Vagina (tissue), 2 donors: ENCODE results near the gene MORF4L2.

Experiments used
- POLR2A ChIP-seq, 2 donors: fragments of 450-650 bp; IDR thresholded peaks; one replicate each; pipeline ENCODE4 v1.6.1; 2017; ENCODE audit warnings: antibody characterized with exemption in 2 of 2, mild to moderate bottlenecking in 2 of 2, moderate library complexity in 2 of 2
- POLR2AphosphoS5 ChIP-seq, 2 donors: sonication (generic); formaldehyde crosslinking; IDR thresholded peaks; one replicate each; pipeline ENCODE4 v1.9.0; 2017; ENCODE audit warnings: antibody characterized with exemption in 2 of 2, mild to moderate bottlenecking in 2 of 2, low read depth in 1 of 2; ENCODE audit not compliant: insufficient read depth in 1 of 2
- TF ChIP-seq, protein P1 (sequence below), 3 experiments: fragments of 450-650 bp in 2 of 3; fragments of 200-600 bp in 1 of 3; sonication (generic) in 1 of 3; IDR thresholded peaks; one replicate each; pipeline ENCODE4 v1.5.1; 2017 to 2019; ENCODE audit warnings: antibody characterized with exemption in 3 of 3, mild to moderate bottlenecking in 2 of 3, moderate library complexity in 2 of 3

DNA sequence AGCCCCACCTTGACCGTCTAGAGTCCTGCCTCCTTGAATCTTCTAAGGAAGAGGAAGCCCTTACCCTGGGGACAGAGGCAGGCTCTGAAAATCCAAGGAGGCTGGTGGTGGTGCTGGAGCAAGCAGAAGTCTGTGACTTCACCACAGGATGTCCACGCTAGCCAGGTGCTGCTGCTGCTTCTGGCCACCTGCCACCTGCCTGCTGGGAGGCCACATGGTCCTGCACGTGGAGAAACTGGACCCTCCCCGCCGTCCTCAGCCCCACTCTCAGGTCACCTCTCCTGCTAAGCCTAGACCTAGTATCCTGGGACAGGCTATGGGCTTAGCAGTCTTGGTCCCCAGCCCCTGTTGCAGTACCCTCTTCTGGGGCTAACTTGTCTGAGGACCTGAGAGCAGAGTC lies 40.0 kb upstream of the MORF4L2 start:
- TF ChIP-seq, protein P1, sequence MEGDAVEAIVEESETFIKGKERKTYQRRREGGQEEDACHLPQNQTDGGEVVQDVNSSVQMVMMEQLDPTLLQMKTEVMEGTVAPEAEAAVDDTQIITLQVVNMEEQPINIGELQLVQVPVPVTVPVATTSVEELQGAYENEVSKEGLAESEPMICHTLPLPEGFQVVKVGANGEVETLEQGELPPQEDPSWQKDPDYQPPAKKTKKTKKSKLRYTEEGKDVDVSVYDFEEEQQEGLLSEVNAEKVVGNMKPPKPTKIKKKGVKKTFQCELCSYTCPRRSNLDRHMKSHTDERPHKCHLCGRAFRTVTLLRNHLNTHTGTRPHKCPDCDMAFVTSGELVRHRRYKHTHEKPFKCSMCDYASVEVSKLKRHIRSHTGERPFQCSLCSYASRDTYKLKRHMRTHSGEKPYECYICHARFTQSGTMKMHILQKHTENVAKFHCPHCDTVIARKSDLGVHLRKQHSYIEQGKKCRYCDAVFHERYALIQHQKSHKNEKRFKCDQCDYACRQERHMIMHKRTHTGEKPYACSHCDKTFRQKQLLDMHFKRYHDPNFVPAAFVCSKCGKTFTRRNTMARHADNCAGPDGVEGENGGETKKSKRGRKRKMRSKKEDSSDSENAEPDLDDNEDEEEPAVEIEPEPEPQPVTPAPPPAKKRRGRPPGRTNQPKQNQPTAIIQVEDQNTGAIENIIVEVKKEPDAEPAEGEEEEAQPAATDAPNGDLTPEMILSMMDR (IDR thresholded peaks at IDR 0.05), result no peak
- TF ChIP-seq POLR2A (IDR thresholded peaks at IDR 0.05), result no peak
- TF ChIP-seq POLR2AphosphoS5 (IDR thresholded peaks at IDR 0.05; ENCODE audit: insufficient read depth in 1 of 2, low read depth in 1 of 2), result no peak
